Uterus (tissue), 4 donors: ENCODE measurements around the gene SLC22A7. TPM values are rescaled to one million over a fixed set of nuclear protein-coding genes. Genes with fewer than 3 reads are reported as not detected.

Experiments used
- DNase-seq, 2 donors: peaks; one replicate each; pipeline ENCODE4 v3.0.0-alpha.2; 2019 to 2020
- H3K27ac ChIP-seq, 2 donors: fragments of 200-600 bp; sonication (generic); 1 replicate in 1 of 2; 2 replicates in 1 of 2; pipeline ENCODE4 v1.5.1; 2016 to 2018
- H3K27me3 ChIP-seq, 2 donors: fragments of 200-600 bp; sonication (generic); one replicate each; pipeline ENCODE4 v1.5.1; 2018 to 2019; ENCODE audit warnings: control low read depth in 1 of 2
- H3K36me3 ChIP-seq, 2 donors: fragments of 200-600 bp; sonication (generic); one replicate each; pipeline ENCODE4 v1.5.1; 2019; ENCODE audit warnings: control low read depth in 1 of 2
- H3K4me1 ChIP-seq, 2 donors: fragments of 200-600 bp; sonication (generic); one replicate each; pipeline ENCODE4 v1.5.1; 2018 to 2019; ENCODE audit warnings: control low read depth in 1 of 2
- H3K4me3 ChIP-seq, 2 donors: fragments of 200-600 bp; sonication (generic); 1 replicate in 1 of 2; 2 replicates in 1 of 2; pipeline ENCODE4 v1.5.1; 2018 to 2019; ENCODE audit warnings: mild to moderate bottlenecking in 1 of 2
- H3K9me3 ChIP-seq, 2 donors: fragments of 200-600 bp; sonication (generic); one replicate each; pipeline ENCODE4 v1.5.1; 2019; ENCODE audit warnings: control low read depth in 1 of 2
- CTCF ChIP-seq, 4 experiments: fragments of 200-600 bp in 2 of 4; fragments of 450-650 bp in 2 of 4; sonication (generic) in 2 of 4; IDR thresholded peaks; one replicate each; pipeline ENCODE4 v1.5.1; 2016 to 2019; ENCODE audit warnings: antibody characterized with exemption in 4 of 4, mild to moderate bottlenecking in 2 of 4, moderate library complexity in 1 of 4
- POLR2A ChIP-seq, 2 donors: fragments of 450-650 bp; IDR thresholded peaks; one replicate each; pipeline ENCODE4 v1.6.1; 2016; ENCODE audit warnings: antibody characterized with exemption in 2 of 2, mild to moderate bottlenecking in 1 of 2, moderate library complexity in 1 of 2
- intact Hi-C: fragments of 100-400 bp; cut with DNase I; formaldehyde crosslinking; loops from one replicate; pipeline ENCODE4 v1.15.1; 2023; ENCODE audit warnings: low total_unique reads
- total RNA-seq, 4 donors: library from RNA; depleted of rRNA in 3 of 4; stranded (reverse); fragments of >200 nt in 3 of 4; gene quantifications; one replicate each; pipeline versions ENCODE4 v1.1.0 to v1.2.4, GENCODE V29; 2014 to 2023
- donor health status: DM: yes; HTN: yes; CAD: no.

Gene SLC22A7
- total RNA-seq, 4 donors from 2014 or later = not detected

GRCh38 chr6:43274916-43275597, 23.0 kb upstream of the SLC22A7 start:
- TF ChIP-seq CTCF (IDR thresholded peaks at IDR 0.05) = no peak
- no peak for TF ChIP-seq POLR2A (IDR thresholded peaks at IDR 0.05)
- Histone ChIP-seq H3K4me1 (peaks cover 0 to 10% of the 10 kb centered on the region in 2 donors), H3K4me3 (peak overlapping the region; percentile 6 to 45), H3K36me3 (no peaks in the 10 kb centered on the region), H3K27ac (no peak overlapping the region), H3K9me3 (no peaks in the 10 kb centered on the region), H3K27me3 (no peaks in the 10 kb centered on the region)
- intact Hi-C loops = no loop called here
- DNase-seq = no peak

GRCh38 chr6:43275801-43276576, 22.1 kb upstream of the SLC22A7 start:
- no peaks in the 10 kb centered on the region for H3K27me3 ChIP-seq
- no peaks in the 10 kb centered on the region for H3K9me3 ChIP-seq
- no peak overlapping the region for H3K27ac ChIP-seq
- no peak for DNase-seq
- H3K36me3 ChIP-seq = no peaks in the 10 kb centered on the region
- peaks cover 0 to 10% of the 10 kb centered on the region in 2 donors for H3K4me1 ChIP-seq
- intact Hi-C loops = no loop called here
- TF ChIP-seq POLR2A (IDR thresholded peaks at IDR 0.05) = no peak
- TF ChIP-seq CTCF (IDR thresholded peaks at IDR 0.05) = no peak
- peak overlapping the region; percentile 6 to 45 for H3K4me3 ChIP-seq

GRCh38 chr6:43276577-43277305, 21.3 kb upstream of the SLC22A7 start:
- intact Hi-C loops = no loop called here
- H3K4me1 ChIP-seq = peaks cover 0 to 10% of the 10 kb centered on the region in 2 donors
- DNase-seq = no peak
- TF ChIP-seq CTCF (IDR thresholded peaks at IDR 0.05) (no peak), POLR2A (IDR thresholded peaks at IDR 0.05) (no peak)
- H3K27ac ChIP-seq = no peak overlapping the region
- H3K27me3 ChIP-seq = no peaks in the 10 kb centered on the region
- no peaks in the 10 kb centered on the region for H3K36me3 ChIP-seq
- H3K4me3 ChIP-seq = no peak overlapping the region
- H3K9me3 ChIP-seq = no peaks in the 10 kb centered on the region

GRCh38 chr6:43277306-43277642, 20.8 kb upstream of the SLC22A7 start:
- intact Hi-C loops = no loop called here
- H3K9me3 ChIP-seq = no peaks in the 10 kb centered on the region
- H3K27me3 ChIP-seq = no peaks in the 10 kb centered on the region
- no peak overlapping the region for H3K4me3 ChIP-seq
- no peak overlapping the region for H3K27ac ChIP-seq
- H3K36me3 ChIP-seq = no peaks in the 10 kb centered on the region
- H3K4me1 ChIP-seq = peaks cover 0 to 10% of the 10 kb centered on the region in 2 donors
- DNase-seq = no peak
- TF ChIP-seq POLR2A (IDR thresholded peaks at IDR 0.05) = no peak
- TF ChIP-seq CTCF (IDR thresholded peaks at IDR 0.05) = no peak
